Middle frontal gyrus (tissue), 1 donor: ENCODE results near the gene SOD3.

Experiments used
- DNase-seq: peaks from one replicate; pipeline ENCODE4 v3.0.0-alpha.2; 2015; ENCODE audit warnings: low spot score; ENCODE audit errors: extremely low spot score

SOD3 gene

DNA sequence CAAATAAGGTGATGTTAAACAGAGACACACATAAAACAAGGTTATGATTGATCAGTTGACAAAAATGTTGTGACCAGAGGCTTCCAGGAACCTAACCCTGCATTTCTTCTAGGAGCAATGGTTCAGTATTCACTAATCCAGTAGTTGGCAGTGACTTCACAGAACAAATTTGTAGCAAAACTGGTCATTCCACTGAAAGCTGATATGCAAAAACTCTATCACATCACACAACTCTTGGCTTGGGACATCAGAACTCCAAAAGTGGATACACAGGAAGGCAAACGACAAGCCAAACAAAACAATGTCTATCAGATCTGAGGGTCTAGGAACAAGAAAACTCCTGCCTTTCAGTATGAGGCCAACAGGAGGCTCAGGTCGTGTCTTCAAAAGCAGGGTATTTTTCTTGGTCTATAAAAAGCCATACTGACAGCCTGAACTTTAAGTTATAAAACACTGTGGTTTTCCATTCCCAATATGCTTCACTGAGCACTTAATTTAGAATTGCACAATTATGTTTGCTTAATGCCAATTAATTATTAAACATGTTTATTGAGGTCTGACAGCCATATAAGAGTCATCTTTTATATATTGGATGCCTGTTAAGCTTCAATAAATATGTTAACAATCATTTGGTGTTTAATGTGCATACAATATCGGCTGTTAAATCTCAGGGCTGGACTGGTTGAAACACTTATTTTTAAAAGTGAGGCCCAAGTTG is 45.6 kb downstream of the SOD3 start:
- no peak for DNase-seq

DNA sequence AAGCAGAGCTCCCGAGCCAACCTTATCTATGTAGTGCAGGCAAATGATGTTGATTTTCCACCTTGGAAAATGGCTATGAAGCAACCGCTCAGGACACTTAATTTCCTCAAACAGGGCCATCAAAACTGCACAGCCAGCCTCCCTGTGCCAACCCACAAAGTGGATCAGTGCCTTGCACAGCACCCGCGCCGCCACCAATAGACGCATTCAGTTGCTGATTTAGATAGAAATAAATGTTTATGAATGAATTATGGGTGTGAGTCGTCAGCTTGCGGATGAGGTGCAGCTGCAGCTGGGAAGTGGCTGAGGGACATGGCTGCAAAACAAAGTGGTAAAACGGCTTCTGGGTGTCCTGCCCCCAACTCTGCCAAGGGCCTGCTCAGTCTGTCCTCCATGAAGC is 47.0 kb downstream of the SOD3 start:
- DNase-seq, result no peak

DNA sequence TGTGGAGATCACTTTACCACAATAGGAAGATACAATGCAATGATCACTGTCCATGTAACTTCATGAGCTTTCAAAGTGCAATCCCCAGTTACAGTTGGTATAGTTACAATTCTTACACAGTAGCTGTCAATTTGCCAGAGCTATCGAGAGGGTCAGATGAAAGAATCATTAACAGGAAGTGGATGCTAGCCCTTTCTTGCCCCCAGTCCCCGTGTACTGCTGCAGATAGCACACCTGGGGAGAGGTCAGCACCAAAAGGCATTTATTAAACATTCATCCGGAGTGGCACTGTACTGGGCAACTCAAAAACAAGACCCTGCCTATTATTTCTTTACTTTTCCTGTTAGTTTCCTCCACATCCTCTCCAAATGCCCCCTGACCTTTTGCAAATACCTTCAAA is 47.7 kb downstream of the SOD3 start:
- DNase-seq, result no peak

DNA sequence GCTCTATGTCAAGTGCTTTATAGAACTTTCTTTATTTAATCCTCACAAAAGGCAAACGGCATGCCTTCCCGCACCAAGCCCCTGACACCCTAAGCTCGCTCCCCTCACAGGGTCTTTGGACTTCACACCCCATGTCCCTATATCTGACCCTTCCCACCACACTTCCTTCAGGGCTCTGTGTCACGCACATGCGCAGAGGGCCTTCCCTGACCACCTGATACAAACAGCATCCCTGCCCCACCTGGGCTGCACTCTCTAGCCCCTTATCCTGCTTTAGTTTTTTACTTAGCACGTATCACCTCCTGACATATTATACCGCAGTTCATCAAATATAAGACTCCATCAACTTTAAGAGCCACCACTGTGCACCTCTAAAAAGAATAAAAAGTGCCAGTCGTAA is 49.8 kb downstream of the SOD3 start:
- DNase-seq, result no peak

DNA sequence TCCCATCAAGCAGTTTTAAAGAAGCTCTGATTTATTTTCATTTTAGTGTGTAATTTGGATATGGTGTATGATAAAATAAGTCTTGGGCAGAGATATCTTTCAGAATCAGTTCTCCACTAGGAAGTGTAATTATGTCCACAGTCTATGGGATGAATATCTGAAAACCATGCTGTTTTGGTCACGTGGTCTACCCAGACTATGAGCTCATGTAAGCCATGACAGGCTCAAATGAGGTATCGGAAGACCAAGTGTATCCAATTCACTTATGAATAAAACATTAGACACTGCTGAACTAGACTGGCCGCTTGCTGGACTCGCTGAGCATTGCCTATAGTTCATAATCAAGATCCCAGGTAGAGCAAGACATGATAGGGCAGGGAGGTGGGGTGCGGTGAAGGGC is 50.5 kb downstream of the SOD3 start:
- no peak for DNase-seq

DNA sequence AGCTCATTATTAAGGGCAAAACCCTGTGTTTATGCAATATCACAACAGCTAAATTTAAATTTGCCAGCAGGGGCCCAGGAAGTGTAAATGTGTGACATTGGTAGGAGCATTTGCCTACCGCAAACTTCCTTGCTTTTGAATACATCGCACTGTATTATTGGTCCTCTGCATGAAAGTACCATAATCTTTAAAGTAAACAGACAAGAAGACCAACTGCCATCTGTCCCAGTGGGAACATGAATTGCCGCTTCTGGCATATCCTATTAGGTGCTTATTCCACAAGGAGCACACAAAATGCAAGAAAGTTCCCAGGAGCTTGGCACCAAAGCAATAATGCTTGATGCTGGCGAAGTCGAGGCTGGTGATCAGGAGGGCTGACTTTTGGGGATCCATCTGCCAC is 51.3 kb downstream of the SOD3 start:
- no peak for DNase-seq

DNA sequence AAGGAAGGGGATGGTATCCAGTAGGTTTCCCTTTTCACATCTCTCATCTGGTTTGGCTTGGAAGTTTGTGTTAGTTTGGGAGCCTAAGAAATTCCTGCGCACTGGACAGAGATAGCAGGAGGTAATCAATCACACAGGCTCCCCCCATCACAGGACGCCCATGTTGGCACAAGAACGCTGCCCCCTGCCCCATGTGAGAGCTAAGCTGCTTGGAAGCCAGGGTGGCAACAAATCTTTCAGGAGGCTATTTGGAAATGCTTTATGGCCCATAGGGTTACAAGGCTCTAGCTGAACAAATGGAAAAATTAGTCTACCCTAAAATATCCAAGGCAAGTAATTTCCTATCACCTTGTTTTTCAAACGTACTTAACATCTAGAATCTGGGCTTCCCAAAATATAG is 54.0 kb downstream of the SOD3 start:
- no peak for DNase-seq

DNA sequence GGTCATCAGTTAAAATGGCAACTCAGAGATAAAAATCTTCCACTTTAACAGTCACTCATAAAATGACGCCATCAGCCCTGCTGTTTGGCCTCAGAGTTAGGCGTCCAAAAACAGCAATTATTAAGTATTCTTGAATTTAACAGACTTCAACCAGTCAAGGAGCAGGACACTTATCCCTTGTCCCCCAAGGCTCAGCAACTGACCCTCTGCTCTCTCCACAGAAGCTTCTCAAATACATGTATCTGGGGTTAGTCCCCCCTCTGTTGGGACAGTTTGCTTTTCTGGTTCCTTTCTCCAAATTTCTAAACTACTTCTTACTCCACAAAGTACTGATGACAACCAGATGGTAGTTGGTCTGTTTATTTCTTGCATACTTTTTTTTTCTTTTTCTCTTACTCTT is 54.4 kb downstream of the SOD3 start:
- DNase-seq, result no peak
